ENCODE measurements around the gene THAP12. TPM values are rescaled to one million over a fixed set of nuclear protein-coding genes. Genes with fewer than 3 reads are reported as not detected.
"Not testable (repeated sequence)": the region's sequence is repeated elsewhere in the genome, so short reads cannot be mapped to it uniquely, and the experiment has no call there.

The THAP12 gene
- total and polyA plus RNA-seq, 2 donors (not counting 3 experiments of a cell fraction or from before 2014, with no cell fraction given): 12.2 to 36.7 TPM

DNA sequence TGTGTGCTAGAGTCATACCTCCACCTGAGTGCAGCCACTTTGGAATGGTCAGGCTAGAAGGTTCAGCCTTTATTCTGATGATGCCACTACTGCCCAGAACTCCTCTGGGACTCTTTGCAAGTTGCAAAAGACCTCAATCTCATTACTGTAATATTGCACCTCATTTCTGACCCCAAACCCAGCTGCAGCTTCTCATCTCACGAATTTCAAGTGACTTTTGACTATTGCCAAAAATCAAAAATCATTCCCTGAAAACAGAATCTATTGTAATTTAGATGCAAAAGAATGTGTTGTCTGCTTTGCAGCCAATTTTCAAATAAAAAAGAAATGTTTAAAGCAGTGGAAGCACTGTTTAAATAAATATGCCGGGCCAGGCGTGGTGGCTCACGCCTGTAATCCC is 25.4 kb upstream of the THAP12 start:
- intact Hi-C loops (cut with micrococcal nuclease) (no loop called here), dilution Hi-C loops (cut with MboI; ENCODE audit: extremely low pct_ligation_motif_present, low sequenced_read_pairs) (no loop called here)
- peaks cover 4% of the 10 kb centered on the region for H3K4me1 ChIP-seq (ENCODE audit: control insufficient read depth, extremely low read depth, insufficient read depth, low read length)
- DNase-seq (ENCODE audit: low read depth, low spot score): no peak
- H3K79me2 ChIP-seq (ENCODE audit: control insufficient read depth, insufficient read depth, low read length): no peaks in the 10 kb centered on the region
- H4K20me1 ChIP-seq (replicated peaks; ENCODE audit: control insufficient read depth, extremely low read depth, insufficient read depth, low read length): no peaks in the 10 kb centered on the region
- H3K9me3 ChIP-seq (replicated peaks; ENCODE audit: control insufficient read depth, insufficient read depth, low read length): no peaks in the 10 kb centered on the region
- H3K9me1 ChIP-seq (replicated peaks; ENCODE audit: control insufficient read depth, extremely low read depth, insufficient read depth, low read length): no peaks in the 10 kb centered on the region
- TF ChIP-seq GATA2 (IDR thresholded peaks at IDR 0.05; ENCODE audit: insufficient read depth, insufficient read length, low read depth, low read length) (no peak), JUN (IDR thresholded peaks at IDR 0.05; ENCODE audit: borderline replicate concordance, insufficient read depth, insufficient read length, low read depth) (no peak), CTCF (IDR thresholded peaks at IDR 0.05; ENCODE audit: extremely low read depth in 1 of 2, insufficient read depth in 1 of 2, low read depth in 1 of 2, low read length in 2 of 2) (no peak), FOS (IDR thresholded peaks at IDR 0.05; ENCODE audit: borderline replicate concordance, insufficient read depth, low read length) (no peak), POLR2AphosphoS5 (IDR thresholded peaks at IDR 0.05; ENCODE audit: insufficient read depth, low read depth, low read length) (no peak), MAX (IDR thresholded peaks at IDR 0.05; ENCODE audit: insufficient read depth, insufficient read length) (no peak)
- FAIRE-seq: no peak
- no peak overlapping the region for H3K27ac ChIP-seq (ENCODE audit: insufficient read depth, low read depth, low read length)
- no peak overlapping the region for H3K4me2 ChIP-seq (ENCODE audit: insufficient read depth, low read length)
- no peaks in the 10 kb centered on the region for H3K36me3 ChIP-seq (ENCODE audit: control insufficient read depth in 2 of 2, extremely low read depth in 1 of 2, insufficient read depth in 2 of 2, low read length in 2 of 2)
- H3K4me3 ChIP-seq (replicated peaks in 1 of 3; ENCODE audit: insufficient read depth in 1 of 3, low read depth in 1 of 3, low read length in 3 of 3): no peak overlapping the region
- CTCF ChIA-PET: interaction anchor here (1.4 kb wide), 1 partner anchor 18 kb away, joined by 3 read pairs; no protein-coding TSS in a partner anchor
- peaks cover 0 to 5% of the 10 kb centered on the region in 2 experiments for H3K27me3 ChIP-seq (ENCODE audit: control insufficient read depth in 2 of 2, insufficient read depth in 2 of 2, low read length in 2 of 2)
- POLR2A ChIA-PET: no interaction called here
- H3K9ac ChIP-seq (replicated peaks; ENCODE audit: extremely low read depth, insufficient read depth, low read length): no peak overlapping the region
- no peak overlapping the region for H2AFZ ChIP-seq (ENCODE audit: low read depth, low read length)
- BruUV-seq (replicated peaks): no TSS peak

DNA sequence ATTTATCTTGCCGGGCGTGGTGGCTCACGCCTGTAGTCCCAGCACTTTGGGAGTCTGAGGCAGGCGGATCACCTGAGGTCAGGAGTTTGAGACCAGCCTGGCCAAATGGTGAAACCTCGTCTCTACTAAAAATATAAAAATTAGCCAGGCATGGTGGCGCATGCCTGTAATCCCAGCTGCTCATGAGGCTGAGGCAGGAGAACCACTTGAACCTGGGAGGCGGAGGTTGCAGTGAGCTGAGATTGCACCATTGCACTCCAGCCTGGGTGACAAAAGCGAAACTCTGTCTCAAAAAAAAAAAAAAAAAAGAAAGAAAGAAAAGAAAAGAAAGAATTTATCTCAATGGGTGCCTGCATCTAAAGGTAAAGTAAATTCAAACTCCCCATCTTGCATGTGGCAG is 20.6 kb upstream of the THAP12 start:
- DNase-seq (ENCODE audit: low read depth, low spot score); H3K9me1 ChIP-seq (replicated peaks; ENCODE audit: control insufficient read depth, extremely low read depth, insufficient read depth, low read length); H3K9me3 ChIP-seq (replicated peaks; ENCODE audit: control insufficient read depth, insufficient read depth, low read length); H4K20me1 ChIP-seq (replicated peaks; ENCODE audit: control insufficient read depth, extremely low read depth, insufficient read depth, low read length); H3K9ac ChIP-seq (replicated peaks; ENCODE audit: extremely low read depth, insufficient read depth, low read length); H3K27ac ChIP-seq (ENCODE audit: insufficient read depth, low read depth, low read length); POLR2A ChIA-PET; H3K4me1 ChIP-seq (ENCODE audit: control insufficient read depth, extremely low read depth, insufficient read depth, low read length); intact Hi-C loops (cut with micrococcal nuclease); H3K27me3 ChIP-seq (ENCODE audit: control insufficient read depth in 2 of 2, insufficient read depth in 2 of 2, low read length in 2 of 2); H3K79me2 ChIP-seq (ENCODE audit: control insufficient read depth, insufficient read depth, low read length); H3K4me3 ChIP-seq (replicated peaks in 1 of 3; ENCODE audit: insufficient read depth in 1 of 3, low read depth in 1 of 3, low read length in 3 of 3); FAIRE-seq; BruUV-seq (replicated peaks); dilution Hi-C loops (cut with MboI; ENCODE audit: extremely low pct_ligation_motif_present, low sequenced_read_pairs); H3K4me2 ChIP-seq (ENCODE audit: insufficient read depth, low read length); H3K36me3 ChIP-seq (ENCODE audit: control insufficient read depth in 2 of 2, extremely low read depth in 1 of 2, insufficient read depth in 2 of 2, low read length in 2 of 2); H2AFZ ChIP-seq (ENCODE audit: low read depth, low read length): not testable (repeated sequence)
- CTCF ChIA-PET: interaction anchor here (1.0 kb wide), 1 partner anchor 10 kb away, joined by 4 read pairs; no protein-coding TSS in a partner anchor

Measured in endothelial cell of umbilical vein (primary cell).